GM20000 (cell line): Measurements from ENCODE around the gene MINK1.
A peak's percentile ranks its signal among the peaks of the same experiment; 100 is the strongest.

Experiments
- DNase-seq: peaks from one replicate; pipeline ENCODE4 v3.0.0; 2012; ENCODE audit warnings: low spot score
- TF ChIP-seq, protein P1 (sequence below): IDR thresholded peaks from 2 replicates; pipeline ENCODE4 v1.5.1; 2012; ENCODE audit warnings: mild to moderate bottlenecking, control low read depth; ENCODE audit errors: extremely low read depth, missing control alignments

Gene MINK1

GRCh38 chr17:4833178-4833940 lies at the start of gene MINK1:
TSS of gene MINK1 (plus strand) at chr17:4833340. CDS start at chr17:4833584, 244 bp downstream.
- DNase-seq: peak; percentile 100
- TF ChIP-seq, protein P1, sequence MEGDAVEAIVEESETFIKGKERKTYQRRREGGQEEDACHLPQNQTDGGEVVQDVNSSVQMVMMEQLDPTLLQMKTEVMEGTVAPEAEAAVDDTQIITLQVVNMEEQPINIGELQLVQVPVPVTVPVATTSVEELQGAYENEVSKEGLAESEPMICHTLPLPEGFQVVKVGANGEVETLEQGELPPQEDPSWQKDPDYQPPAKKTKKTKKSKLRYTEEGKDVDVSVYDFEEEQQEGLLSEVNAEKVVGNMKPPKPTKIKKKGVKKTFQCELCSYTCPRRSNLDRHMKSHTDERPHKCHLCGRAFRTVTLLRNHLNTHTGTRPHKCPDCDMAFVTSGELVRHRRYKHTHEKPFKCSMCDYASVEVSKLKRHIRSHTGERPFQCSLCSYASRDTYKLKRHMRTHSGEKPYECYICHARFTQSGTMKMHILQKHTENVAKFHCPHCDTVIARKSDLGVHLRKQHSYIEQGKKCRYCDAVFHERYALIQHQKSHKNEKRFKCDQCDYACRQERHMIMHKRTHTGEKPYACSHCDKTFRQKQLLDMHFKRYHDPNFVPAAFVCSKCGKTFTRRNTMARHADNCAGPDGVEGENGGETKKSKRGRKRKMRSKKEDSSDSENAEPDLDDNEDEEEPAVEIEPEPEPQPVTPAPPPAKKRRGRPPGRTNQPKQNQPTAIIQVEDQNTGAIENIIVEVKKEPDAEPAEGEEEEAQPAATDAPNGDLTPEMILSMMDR: no peak

- TF ChIP-seq, protein P1: no peak
- no peak for DNase-seq
Measured at GRCh38 chr17:4785311-4786105, 47.6 kb upstream of the MINK1 start.

DNA sequence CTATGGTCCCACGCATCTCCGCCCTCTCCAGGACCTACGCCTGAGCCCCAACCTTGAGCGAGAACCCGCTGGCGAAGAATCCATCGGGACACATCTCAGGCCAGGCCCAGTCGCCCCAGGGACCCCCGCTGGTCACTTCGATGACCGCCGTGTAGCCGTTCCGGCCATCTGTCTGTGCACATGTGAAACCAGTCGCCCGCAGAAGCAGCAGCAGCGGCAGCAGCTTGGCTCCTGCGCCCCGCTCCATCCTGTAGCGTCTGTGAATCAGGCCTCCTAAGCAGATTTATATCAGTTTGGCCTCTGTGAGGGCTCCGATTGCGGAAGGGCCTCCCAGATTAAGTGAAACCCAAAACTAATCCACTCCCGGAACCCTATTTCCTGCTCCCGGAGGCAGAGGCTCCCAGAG lies 47.0 kb upstream of the MINK1 start, which contains the start of gene VMO1:
Gene VMO1 (minus strand): TSS at position 259 of the 406 bp plus-strand sequence. CDS start 12 bp downstream, at position 247.
- no peak for DNase-seq
- TF ChIP-seq, protein P1: no peak

DNA sequence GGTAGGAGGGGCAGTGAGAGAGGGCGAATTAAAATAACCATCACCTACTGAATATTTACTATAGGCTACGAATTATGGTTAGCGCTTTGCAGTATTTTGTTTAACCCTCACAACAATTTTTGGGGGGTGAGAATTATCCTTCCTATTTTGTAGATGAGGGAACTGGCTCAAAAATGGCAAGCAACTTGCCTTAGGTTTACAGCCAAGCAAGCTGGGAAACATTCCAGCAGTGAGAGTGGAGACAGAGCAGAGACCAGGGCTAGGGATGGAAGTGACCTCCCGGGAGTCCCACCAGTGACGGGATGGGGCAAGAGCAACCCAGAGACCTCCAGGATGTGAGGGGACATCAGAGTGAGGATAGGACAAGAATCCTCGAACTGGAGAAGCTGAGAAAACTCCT lies 46.6 kb upstream of the MINK1 start:
- TF ChIP-seq, protein P1: no peak
- DNase-seq: no peak

- DNase-seq: no peak
- TF ChIP-seq, protein P1: no peak
Measured at GRCh38 chr17:4788159-4788806, 44.9 kb upstream of the MINK1 start.

DNA sequence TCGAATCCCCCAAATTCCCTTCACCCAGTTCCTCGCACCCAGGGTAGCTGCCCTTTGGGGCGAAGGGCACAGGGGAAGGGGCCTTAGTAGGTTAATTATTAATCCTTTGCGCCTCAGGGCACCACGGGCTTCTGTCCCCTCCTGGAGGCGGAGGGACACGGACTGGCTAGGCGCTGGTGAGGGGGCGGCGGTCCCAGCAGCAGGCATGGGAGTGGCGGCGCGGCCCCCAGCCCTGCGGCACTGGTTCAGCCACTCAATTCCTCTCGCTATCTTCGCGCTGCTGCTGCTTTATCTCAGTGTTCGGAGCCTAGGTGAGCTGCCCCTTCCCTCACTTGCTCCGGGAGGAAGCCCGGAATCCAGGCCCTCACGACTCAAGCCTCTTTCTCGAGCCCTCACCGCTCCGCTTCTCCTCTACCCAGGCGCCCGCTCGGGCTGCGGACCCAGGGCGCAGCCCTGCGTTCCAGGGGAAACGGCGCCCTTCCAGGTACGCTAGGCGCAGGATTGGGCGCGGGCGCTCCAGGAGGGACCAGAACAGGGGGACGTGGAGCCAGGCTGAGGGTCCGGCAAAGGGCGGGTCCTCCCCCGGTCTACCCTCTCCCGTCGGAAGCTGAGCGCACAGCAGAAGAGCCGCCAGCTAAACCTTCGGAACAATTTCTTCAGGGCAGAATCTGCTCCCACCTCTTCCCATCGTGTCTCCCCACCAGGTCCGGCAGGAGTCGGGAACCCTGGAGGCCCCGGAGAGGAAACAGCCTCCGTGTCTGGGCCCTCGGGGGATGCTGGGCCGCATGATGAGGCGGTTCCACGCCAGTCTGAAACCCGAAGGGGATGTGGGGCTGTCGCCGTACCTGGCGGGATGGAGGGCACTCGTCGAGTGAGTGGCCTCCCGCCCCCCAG lies 44.1 kb upstream of the MINK1 start, which contains the start of gene GLTPD2:
Gene GLTPD2 (plus strand): TSS at position 158 of the 894 bp plus-strand sequence. CDS start 48 bp downstream, at position 206.
- TF ChIP-seq, protein P1: no peak
- no peak for DNase-seq
